HG03521 (cell line): ENCODE results near the gene SRGAP2C.
"Not testable (repeated sequence)": the region's sequence is repeated elsewhere in the genome, so short reads cannot be mapped to it uniquely, and the experiment has no call there.

Source experiments
- ATAC-seq: cut with Tn5 transposase; IDR thresholded peaks from one replicate; pipeline ENCODE4 v1.9.1; 2021; ENCODE audit warnings: mild to moderate bottlenecking, moderate library complexity; ENCODE audit not compliant: unreplicated experiment

Gene SRGAP2C

DNA sequence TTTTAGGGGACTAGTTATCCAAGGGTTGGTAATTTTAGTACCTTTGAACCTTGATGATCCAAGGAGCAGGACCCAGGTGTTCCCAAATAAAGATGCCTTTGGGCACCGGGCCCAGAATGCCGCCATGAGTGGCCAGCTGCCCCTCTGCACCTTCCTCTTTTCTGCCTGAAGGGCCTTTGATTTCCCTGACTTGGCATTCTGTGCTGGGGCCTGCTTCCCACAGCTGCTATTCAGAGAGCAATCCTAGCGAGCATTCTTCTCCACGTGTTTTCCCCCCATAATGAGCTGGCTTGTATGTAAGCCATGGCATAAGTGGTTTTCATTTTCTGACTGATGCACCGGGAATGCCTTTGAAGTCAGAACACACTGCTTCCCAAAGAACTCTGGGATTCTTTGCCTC is 184.1 kb downstream of the SRGAP2C start:
- ATAC-seq = not testable (repeated sequence)

DNA sequence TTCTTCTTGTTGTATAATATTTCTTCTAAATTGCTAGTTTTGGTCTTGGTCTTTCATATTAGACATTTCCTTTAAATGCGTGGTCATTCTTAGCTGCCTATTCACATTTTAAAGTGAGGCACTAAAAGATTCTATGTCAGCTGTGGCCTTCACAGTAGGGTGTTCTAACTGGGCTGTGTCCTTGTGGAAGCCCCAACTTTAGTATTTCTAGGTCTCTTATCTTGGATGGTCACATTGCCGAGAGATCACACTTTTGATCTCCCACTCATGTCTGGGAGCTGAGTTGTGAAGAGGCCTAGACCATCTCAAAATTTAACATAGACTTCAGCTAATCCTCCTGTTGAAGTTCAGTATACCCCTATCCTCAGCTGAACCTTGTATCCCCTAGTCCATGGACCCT is 185.2 kb downstream of the SRGAP2C start:
- not testable (repeated sequence) for ATAC-seq

DNA sequence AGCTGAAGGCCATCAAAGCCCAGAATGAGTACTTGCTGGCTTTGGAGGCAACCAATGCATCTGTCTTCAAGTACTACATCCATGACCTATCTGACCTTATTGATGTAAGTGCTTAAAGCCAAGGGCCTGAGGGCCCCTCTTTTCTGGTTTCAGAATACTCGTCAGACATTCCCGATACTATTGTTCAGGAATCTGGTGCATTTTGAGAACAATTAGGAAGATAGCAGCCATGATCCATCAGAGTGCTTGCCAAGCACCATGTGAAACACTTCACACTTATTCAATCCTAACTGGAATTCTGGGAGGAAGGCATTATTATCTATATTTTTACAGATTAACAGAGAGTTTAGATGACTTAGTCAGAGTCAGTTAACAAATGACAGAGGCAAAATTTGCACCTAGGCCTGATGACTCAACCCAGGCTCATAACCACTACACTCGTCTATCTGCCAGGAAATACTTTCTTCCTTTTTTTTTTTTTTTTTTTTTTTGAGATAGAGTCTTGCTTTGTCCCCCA is 190.1 kb downstream of the SRGAP2C start:
- ATAC-seq = not testable (repeated sequence)

DNA sequence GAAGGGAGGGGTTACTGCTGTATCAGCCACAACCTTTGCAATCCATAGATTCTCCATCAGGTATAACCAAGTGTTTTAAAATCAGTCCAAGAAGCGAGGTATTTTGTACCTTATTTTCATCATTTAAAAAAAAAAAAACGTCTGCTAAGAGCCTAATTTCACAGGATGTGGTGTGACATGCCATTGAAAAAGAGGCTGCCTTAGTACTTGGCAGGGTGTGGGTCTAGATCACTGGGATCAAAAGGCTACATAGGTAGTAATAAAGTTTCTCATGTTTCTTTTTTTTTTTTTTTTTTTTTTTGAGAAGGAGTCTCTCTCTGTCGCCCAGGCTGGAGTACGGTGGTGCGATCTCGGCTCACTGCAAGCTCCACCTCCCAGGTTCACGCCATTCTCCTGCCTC is 192.2 kb downstream of the SRGAP2C start:
- not testable (repeated sequence) for ATAC-seq

DNA sequence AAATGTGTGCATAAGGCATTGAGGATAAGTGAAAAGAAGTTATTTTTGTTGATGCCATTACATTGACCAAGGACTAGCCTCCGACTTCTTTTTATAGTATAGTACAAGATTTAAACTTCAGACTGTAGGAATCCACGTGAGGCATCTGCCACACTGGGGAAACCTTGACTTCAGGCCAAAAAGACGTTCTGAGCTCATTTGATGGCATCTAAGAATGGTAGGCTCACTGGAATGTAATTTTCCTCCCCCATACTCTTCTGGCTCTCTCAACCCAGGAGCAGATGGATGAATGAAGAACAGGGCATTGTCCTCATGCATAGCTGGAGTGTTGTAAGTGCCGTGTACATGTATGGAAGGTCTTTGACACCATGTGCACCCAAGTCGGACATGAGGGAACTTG is 194.0 kb downstream of the SRGAP2C start:
- not testable (repeated sequence) for ATAC-seq

DNA sequence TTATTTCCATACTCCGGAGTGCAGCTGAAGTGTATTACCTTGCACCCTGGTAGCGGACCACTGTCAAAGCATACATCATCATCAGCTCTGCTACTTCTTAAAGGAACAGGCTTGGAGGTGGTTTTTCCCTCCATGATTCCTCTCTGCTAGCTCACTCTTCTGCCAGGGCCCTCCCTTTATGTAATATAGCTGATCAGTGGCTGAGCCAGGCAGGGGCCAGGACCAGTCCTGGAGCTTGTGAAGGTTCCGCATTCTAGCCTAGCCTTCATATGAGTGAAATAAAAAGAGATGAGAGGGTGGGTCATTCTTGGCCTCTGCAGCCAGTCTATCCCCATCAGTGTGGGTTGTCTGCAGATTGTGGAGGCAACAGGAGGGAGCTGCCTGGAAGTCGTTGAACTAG is 200.0 kb downstream of the SRGAP2C start:
- ATAC-seq = not testable (repeated sequence)

DNA sequence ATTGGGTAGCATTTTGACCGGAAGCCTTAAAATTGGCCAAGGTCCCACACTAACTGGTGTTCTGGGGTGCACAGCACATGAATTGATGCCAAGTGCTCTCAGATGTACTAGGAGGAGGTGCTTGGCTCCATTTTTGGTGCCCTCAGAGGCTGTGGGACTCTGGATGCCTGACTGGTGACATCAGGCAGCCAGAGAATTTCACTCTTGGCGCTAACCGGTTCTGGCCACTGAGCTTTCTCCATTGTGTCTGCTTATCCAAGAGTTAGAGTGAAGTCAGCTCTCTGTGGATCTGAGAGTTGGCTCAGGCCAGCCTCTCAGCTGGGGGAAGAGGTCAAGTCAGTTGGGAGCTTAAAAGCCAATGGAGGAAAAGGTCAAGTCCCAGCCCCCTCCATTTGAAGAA is 200.4 kb downstream of the SRGAP2C start:
- not testable (repeated sequence) for ATAC-seq

DNA sequence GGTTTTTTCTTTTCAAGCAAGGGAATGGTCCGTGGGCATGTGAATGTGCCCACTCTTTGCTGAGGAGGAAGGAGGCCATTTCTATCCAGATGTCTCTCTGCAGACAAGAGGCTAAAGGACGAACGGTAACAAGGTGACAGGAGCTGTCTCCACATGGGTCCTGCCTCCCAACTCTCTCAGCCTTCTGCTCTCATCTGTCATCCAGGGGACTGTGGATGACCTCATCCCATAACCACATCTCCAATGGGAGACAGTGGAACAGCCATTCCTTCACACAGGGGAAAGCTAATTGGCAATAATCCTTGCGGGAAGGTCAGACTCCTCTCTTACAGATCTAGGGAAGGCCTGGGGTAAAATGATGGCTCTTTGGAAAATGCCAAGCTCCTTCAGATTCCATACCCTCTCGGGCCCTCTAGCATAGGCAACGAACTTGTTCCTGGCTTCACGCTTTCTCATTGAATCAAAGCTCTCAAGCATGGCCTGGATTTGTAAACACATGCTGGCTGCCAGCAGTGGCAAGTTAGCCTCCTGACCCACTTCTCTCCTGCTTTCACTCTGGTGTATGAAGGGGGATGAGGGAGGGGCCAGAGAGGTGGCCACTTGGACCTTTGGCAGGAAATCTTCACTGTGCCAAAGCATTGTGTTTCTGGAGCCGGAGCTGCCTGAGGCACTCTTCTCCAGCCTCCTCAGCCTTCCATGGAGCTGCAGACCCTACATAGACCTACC is 201.0 kb downstream of the SRGAP2C start:
- ATAC-seq = not testable (repeated sequence)

DNA sequence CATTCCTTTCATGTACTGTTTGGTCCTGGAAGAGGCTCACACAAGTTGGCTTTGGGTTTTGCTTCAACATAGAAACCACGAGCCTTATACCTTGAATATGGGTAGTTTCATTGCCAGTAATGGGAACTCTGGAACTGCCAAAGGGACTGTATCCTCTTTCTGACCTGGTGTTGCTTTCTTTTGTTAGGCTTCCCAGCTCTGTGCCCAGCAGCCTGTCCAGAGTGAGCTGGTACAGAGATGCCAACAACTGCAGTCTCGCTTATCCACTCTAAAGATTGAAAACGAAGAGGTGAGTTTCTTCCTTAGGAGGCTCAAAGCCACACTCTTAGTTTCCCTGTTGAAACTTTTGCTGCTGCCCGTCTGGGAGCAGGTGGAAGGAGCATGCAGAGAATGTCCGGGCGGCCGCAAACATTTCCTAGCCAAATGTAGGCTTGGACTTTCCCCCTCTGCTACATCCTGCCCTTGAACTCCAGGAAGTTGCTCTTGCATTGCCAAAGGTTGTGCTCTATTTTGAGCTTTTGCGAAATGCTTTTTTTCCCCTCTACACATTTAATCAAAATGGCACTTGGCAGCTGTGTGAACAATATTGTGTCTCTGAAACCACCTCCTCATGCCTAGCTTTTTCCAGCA is 201.7 kb downstream of the SRGAP2C start:
- not testable (repeated sequence) for ATAC-seq

DNA sequence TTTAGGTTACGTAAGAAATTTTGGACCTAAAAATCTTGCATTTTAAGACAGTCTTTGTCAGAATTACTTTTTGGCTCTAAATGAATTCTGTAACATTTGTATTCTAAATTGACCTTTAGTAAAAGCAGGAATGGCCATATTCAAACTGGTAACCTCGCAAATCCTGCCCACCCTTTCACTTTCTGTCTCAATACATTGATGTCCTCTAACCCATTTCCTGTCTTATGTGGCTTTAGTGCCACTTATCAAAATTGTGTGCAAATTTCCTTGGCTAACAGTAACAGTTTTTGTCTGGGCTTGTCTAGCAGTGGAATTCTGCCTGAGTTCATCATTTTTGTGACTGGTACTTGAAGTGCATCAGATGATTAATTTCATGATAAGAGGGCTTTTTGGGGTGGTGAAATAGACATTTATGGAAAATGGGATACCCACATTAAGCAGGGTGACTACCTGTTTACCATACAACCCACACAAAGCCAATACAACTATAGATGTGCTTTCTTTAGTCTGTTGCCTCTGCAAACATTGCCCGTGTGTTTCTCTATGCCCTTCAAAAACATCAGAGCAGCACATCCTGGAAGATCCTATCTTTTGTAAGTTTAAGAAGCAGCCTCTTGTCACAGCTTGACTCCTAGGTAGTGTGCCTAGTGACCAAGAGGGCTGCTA is 205.3 kb downstream of the SRGAP2C start:
- not testable (repeated sequence) for ATAC-seq

DNA sequence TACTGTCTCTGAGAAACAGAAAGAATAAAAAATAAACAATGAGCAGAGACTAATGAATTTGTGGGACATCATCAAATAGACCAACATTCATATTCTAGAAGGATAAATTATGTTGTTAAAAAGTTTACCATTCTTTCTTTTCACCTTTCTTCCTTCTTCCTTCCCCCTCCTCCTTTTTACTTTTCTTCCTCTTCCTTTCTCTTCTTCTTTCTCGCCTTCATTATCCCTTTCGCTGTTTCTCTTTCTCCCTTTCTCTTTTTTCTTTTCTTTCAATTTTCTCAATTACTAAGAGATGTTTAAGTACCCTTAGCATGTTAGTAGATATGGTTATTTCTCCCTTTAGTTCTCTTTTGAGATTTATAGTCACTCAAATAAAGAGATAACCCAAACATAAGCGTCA is 207.4 kb downstream of the SRGAP2C start:
- not testable (repeated sequence) for ATAC-seq

DNA sequence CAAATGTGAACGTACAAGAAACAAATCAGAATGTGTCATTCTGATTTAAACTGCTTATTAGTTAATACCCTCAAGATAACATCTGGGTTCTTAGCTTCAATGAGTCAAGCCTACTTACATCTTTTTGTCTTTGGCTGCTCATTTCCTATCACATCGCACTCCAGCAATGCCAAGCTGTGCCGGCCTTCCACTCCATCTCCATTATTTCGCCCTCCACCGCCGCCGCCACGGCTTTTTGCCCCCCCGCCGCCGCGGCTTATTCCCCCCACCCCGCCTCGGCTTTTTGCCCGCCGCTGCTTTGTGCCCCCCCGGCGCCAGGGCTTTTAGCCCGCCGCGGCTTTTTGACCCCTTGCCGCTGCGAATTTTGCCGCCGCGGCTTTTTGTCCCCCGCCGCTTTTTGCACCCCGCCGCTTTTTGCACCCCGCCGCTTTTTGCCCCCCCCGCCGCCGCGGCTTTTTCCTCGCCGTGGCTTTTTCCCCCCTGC is 211.0 kb downstream of the SRGAP2C start:
- not testable (repeated sequence) for ATAC-seq

DNA sequence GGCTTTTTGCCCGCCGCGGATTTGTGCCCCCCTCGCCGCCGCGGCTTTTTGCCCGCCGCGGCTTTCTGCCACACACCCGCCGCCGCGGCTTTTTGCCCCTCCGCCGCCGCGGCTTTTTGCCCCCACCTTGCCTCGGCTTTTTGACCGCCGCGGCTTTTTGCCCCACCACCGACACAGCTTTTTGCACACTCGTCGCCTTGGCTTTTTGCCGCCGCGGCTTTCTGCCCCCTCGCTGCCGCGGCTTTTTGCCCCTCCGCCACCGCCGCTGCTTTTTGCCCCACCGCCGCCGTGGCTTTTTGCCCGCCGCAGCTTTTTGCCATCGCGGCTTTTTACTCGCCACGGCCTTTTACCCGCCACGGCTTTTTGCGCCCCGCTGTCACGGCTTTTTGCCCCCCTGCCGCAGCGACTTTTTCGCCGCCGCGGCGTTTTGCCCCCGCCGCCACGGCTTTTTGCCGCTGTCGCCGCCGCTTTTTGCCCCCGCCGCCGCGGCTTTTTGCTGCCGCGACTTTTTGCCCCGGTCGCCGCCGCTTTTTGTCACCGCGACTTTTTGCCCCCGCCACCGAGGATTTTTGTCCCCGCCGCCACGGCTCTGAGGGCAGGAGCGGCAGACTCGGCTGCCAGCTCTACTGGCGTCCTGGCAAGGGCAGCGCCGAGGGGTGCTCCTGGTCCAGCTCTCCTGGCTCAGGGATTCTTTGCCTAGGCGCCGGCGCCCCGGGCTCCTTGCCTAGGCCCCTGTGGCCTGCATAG is 211.7 kb downstream of the SRGAP2C start:
- ATAC-seq = not testable (repeated sequence)

DNA sequence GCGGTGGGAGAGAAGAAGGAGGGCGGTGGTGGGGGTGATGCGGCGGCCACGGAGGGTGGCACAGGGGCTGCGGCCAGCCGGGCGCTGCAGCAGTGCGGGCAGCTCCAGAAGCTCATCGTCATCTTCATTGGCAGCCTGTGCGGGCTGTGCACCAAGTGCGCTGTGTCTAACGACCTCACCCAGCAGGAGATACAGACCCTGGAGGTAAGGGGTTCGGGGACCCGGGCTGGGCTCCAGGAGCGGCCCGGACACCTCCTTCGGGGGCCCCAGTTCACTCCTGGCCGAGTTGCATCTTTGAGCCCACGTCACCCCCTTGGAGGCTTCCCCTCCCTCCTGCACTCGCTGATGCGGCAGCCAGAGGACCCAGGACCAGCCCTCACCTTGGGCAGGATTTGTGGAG is 212.3 kb downstream of the SRGAP2C start:
- not testable (repeated sequence) for ATAC-seq

DNA sequence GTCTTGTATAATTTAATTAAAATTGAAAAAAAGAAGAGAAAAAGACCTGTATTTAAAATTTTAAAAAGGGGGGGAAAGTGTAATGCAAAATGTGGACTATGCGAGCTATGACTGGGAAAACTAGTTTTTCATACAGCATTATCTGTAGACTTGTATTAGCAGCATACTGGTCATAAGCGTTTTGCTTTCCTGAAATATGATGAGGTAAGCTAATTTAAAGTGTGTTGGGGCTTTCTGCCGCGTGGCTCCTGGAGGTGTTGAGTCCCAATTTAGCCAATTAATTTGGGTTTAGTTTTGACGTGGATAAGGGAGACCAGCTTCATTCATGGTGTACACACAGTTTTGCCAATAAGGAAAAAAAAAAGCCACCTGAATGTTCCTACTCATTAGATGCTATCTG is 214.4 kb downstream of the SRGAP2C start:
- not testable (repeated sequence) for ATAC-seq

DNA sequence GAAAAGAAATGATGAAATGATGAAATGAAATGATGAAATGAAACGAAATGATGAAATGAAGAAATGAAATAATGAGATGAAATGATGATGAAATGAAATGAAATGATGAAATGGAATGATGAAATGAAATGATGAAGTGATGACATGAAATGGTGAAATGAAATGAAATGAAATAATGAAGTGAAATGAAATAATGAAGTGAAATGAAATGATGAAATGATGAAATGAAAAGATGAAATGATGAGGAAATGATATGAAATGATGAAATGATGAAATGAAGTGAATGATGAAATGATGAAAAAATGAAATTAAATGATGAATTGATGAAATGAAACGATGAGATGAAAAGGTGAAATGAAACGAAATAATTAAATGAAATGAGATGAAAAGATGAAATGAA is 215.3 kb downstream of the SRGAP2C start:
- ATAC-seq = not testable (repeated sequence)

DNA sequence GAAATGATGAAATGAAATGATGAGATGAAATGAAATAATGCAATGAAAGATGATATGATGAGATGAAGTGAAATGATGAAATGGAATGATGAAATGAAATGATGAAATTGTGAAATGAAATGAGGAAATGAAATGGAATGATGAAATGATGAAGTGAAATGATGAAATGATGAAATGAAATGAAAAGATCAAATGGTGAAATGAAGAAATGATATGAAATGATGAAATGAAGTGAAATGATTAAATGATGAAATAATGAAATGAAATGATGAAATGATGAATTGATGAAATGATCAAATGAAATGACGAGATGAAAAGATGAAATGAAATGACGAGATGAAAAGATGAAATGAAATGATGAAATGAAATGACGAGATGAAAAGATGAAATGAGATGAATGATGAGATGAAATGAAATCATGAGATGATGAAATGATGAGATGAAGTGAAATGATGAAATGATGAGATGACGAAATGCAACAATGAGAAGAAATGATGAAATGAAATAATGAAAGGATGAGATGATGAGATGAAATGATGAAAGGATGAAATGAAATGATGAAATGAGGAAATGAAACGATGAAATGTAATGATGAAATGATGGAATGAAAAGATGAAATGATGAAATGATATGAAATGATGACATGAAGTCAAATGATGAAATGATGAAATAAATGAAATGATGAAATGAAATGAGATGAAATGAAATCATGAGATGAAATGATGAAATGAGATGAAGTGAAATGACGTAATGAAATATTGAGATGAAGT is 216.0 kb downstream of the SRGAP2C start:
- not testable (repeated sequence) for ATAC-seq

DNA sequence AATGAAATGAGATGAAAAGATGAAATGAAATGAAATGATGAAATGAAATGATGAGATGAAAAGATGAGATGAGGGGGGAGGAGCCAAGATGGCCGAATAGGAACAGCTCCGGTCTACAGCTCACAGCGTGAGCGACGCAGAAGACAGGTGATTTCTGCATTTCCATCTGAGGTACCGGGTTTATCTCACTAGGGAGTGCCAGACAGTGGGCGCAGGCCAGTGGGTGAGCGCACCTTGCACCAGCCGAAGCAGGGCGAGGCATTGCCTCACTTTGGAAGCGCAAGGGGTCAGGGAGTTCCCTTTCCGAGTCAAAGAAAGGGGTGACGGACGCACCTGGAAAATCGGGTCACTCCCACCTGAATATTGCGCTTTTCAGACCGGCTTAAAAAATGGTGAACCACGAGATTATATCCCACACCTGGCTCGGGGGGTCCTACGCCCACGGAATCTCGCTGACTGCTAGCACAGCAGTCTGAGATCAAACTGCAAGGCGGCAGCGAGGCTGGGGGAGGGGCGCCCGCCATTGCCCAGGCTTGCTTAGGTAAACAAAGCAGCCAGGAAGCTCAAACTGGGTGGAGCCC is 216.7 kb downstream of the SRGAP2C start:
- ATAC-seq = not testable (repeated sequence)

DNA sequence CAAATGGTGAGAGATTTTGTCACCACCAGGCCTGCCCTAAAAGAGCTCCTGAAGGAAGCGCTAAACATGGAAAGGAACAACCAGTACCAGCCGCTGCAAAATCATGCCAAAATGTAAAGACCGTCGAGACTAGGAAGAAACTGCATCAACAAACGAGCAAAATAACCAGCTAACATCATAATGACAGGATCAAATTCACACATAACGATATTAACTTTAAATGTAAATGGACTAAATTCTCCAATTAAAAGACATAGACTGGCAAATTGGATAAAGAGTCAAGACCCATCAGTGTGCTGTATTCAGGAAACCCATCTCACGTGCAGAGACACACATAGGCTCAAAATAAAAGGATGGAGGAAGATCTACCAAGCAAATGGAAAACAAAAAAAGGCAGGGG is 218.5 kb downstream of the SRGAP2C start:
- ATAC-seq = not testable (repeated sequence)

DNA sequence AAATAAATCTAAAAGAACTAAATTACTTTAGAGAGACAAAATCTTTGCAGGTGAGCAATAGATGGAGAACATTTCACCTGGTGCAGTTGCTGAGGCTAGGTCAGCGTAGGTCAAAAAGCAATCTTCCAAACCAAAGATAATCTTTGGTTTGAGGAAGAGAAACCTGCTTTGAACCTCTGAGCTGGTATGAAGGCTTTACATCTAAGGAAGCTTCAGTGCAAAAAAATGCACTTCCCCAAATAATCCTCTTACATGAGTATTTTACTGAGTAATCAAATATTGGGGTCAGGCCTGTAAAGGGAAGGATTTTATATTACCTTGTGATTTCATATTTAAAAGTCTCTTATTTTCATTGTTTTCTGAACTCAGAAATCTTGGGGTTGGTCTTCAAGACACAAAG is 223.6 kb downstream of the SRGAP2C start:
- no peak for ATAC-seq
